ENCODE measurements around the gene HSPA8.

The HSPA8 gene

DNA sequence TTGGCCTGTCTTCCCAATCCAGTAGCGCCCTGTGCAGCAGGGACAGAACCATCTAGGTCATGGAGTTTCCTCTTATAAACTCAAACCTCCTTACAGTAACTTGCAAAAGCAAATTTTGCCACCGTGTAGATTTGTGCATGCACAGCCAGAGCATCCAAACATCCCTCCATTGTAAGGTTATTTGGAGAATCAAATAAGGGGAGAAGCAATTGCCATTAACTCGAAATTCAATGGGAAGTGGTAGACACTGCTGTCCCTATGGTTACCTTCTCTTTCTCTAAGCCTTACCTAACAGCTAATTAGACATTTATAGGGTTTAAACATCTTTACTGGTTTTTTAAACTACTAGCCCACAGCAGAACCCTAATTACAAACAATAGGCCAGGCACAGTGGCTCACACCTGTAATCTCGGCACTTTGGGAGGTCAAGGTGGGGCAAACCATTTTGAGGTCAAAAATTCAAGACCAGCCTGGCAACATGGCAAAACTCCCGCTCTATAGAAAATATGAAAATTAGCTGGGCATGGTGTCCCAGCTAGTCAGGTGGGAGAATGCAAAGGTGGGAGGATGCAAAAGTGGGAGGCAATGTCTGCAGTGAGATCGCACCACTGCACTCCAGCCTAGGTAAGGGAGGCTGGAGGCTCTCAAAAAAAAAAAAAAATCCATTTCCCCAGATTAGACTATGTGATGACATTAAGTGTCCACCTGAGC, 6.6 kb downstream of the HSPA8 start:
- no peak for TF ChIP-seq RAD21 (IDR thresholded peaks at IDR 0.05; ENCODE audit: low read depth)
- TF ChIP-seq, protein P1, sequence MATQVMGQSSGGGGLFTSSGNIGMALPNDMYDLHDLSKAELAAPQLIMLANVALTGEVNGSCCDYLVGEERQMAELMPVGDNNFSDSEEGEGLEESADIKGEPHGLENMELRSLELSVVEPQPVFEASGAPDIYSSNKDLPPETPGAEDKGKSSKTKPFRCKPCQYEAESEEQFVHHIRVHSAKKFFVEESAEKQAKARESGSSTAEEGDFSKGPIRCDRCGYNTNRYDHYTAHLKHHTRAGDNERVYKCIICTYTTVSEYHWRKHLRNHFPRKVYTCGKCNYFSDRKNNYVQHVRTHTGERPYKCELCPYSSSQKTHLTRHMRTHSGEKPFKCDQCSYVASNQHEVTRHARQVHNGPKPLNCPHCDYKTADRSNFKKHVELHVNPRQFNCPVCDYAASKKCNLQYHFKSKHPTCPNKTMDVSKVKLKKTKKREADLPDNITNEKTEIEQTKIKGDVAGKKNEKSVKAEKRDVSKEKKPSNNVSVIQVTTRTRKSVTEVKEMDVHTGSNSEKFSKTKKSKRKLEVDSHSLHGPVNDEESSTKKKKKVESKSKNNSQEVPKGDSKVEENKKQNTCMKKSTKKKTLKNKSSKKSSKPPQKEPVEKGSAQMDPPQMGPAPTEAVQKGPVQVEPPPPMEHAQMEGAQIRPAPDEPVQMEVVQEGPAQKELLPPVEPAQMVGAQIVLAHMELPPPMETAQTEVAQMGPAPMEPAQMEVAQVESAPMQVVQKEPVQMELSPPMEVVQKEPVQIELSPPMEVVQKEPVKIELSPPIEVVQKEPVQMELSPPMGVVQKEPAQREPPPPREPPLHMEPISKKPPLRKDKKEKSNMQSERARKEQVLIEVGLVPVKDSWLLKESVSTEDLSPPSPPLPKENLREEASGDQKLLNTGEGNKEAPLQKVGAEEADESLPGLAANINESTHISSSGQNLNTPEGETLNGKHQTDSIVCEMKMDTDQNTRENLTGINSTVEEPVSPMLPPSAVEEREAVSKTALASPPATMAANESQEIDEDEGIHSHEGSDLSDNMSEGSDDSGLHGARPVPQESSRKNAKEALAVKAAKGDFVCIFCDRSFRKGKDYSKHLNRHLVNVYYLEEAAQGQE (IDR thresholded peaks at IDR 0.05; ENCODE audit: low read depth), result no peak
- TF ChIP-seq MAX (IDR thresholded peaks at IDR 0.05), result no peak
- TF ChIP-seq CREB1 (IDR thresholded peaks at IDR 0.05; ENCODE audit: low read depth), result no peak
- no peak for TF ChIP-seq EGR1 (IDR thresholded peaks at IDR 0.05)
- TF ChIP-seq TCF12 (IDR thresholded peaks at IDR 0.05; ENCODE audit: low read depth), result no peak
- no peak for TF ChIP-seq TAF1 (IDR thresholded peaks at IDR 0.05; ENCODE audit: low read depth)
- no peak for TF ChIP-seq USF1 (IDR thresholded peaks at IDR 0.05)
- TF ChIP-seq EP300 (IDR thresholded peaks at IDR 0.05; ENCODE audit: borderline replicate concordance), result no peak
- no peak for TF ChIP-seq ZBTB7A (IDR thresholded peaks at IDR 0.05; ENCODE audit: low read depth)
- TF ChIP-seq YY1 (IDR thresholded peaks at IDR 0.05; ENCODE audit: low read depth), result no peak
- TF ChIP-seq CEBPB (IDR thresholded peaks at IDR 0.05), result no peak
- TF ChIP-seq TEAD4 (IDR thresholded peaks at IDR 0.05), result no peak
- TF ChIP-seq NFIC (IDR thresholded peaks at IDR 0.05), result no peak
- TF ChIP-seq FOXM1 (IDR thresholded peaks at IDR 0.05; ENCODE audit: borderline replicate concordance, low read depth), result no peak

DNA sequence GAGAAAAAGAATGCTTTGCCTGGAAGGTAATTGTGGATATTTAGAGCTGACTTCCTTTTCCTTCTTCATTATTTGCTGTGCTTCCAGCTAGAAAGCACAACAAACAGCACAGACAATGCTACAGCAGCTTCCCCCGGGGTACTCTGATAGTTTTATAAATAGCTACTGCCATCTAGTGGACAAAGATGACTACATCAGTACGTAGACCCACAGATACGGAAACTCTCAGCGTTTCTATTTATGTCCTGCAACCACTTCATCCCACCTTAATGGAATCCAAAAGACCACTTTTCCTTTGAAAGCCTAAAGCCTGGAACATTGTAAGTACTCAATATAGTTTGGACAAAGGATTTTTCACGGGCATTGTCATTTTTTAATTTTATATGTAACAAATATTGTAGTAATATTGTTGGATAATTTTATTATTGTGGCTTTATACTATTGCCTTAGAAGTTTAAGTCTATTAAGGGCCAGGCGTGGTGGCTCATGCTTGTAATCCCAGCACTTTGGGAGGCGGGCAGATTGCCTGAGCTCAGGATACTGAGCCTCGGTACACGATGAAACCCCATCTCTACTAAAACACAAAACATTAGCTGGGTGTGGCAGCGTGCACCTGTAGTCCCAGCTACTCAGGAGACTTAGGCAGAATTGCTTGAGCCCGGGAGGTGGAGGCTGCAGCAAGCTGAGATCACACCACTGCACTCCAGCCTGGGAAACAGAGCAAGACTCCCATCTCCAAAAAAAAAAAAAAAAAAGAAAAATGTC, 7.5 kb downstream of the HSPA8 start:
- TF ChIP-seq RAD21 (IDR thresholded peaks at IDR 0.05; ENCODE audit: low read depth), result peak; percentile 35
- no peak for TF ChIP-seq ZBTB7A (IDR thresholded peaks at IDR 0.05; ENCODE audit: low read depth)

DNA sequence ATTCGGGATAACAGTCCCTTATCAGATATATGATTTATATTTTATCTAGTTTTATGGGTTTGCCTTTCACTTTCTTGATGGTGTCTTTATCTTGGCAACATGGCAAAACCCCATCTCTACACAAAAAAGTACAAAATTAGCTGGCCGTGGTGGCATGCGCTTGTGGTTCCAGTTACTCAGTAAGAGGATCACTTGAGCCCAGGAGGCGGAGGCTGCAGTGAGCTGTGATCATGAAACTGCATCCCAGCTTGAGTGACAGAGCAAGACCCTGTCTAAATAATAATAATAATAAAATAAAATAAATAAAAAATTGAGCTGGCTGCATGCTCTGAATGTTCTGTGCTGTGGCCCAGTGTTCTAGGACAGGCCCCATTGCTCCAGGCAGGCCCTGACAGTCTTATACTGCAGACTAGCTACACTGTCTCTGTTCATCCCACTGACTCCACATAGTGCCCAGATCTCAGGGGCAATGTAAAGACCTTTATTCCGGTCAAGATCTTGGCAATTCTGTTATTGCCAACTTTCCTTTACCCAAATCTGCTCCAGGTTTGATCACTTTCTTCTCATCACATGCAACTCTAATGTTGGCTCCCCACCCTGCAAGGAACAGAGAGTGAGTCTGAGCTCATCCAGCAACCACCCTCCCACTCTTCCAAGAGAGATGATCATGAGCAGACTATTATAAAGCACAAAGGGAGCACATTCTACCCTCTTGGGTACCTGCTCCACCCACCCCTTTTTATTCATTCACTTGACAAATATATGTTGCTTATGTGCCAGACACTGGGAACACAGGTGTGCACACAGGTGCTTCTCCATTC, 8.8 kb downstream of the HSPA8 start:
- no peak for TF ChIP-seq TEAD4 (IDR thresholded peaks at IDR 0.05)
- TF ChIP-seq YY1 (IDR thresholded peaks at IDR 0.05; ENCODE audit: low read depth), result no peak
- TF ChIP-seq MAX (IDR thresholded peaks at IDR 0.05), result no peak
- TF ChIP-seq ZBTB7A (IDR thresholded peaks at IDR 0.05; ENCODE audit: low read depth), result no peak
- TF ChIP-seq NFIC (IDR thresholded peaks at IDR 0.05), result no peak
- no peak for TF ChIP-seq CEBPB (IDR thresholded peaks at IDR 0.05)
- no peak for TF ChIP-seq TCF12 (IDR thresholded peaks at IDR 0.05; ENCODE audit: low read depth)
- no peak for TF ChIP-seq CREB1 (IDR thresholded peaks at IDR 0.05; ENCODE audit: low read depth)
- TF ChIP-seq RAD21 (IDR thresholded peaks at IDR 0.05; ENCODE audit: low read depth), result no peak
- TF ChIP-seq TAF1 (IDR thresholded peaks at IDR 0.05; ENCODE audit: low read depth), result no peak
- TF ChIP-seq EGR1 (IDR thresholded peaks at IDR 0.05), result no peak
- TF ChIP-seq USF1 (IDR thresholded peaks at IDR 0.05), result no peak

- no peak for TF ChIP-seq TCF12 (IDR thresholded peaks at IDR 0.05; ENCODE audit: low read depth)
- TF ChIP-seq RAD21 (IDR thresholded peaks at IDR 0.05; ENCODE audit: low read depth), result no peak
- TF ChIP-seq, protein P1 (IDR thresholded peaks at IDR 0.05; ENCODE audit: low read depth), result no peak
- no peak for TF ChIP-seq CREB1 (IDR thresholded peaks at IDR 0.05; ENCODE audit: low read depth)
- TF ChIP-seq EGR1 (IDR thresholded peaks at IDR 0.05), result no peak
- TF ChIP-seq MAX (IDR thresholded peaks at IDR 0.05), result no peak
- TF ChIP-seq ZBTB7A (IDR thresholded peaks at IDR 0.05; ENCODE audit: low read depth), result no peak
- TF ChIP-seq FOXM1 (IDR thresholded peaks at IDR 0.05; ENCODE audit: borderline replicate concordance, low read depth), result no peak
These were observed 10.3 kb downstream of the HSPA8 start for GRCh38 chr11:123051634-123052033.

GRCh38 chr11:123051146-123051545, 10.8 kb downstream of the HSPA8 start:
- no peak for TF ChIP-seq ZBTB7A (IDR thresholded peaks at IDR 0.05; ENCODE audit: low read depth)
- no peak for TF ChIP-seq CREB1 (IDR thresholded peaks at IDR 0.05; ENCODE audit: low read depth)
- no peak for TF ChIP-seq CEBPB (IDR thresholded peaks at IDR 0.05)
- TF ChIP-seq EP300 (IDR thresholded peaks at IDR 0.05; ENCODE audit: borderline replicate concordance), result no peak
- no peak for TF ChIP-seq TAF1 (IDR thresholded peaks at IDR 0.05; ENCODE audit: low read depth)

Measured in Ishikawa (cell line).